K562 (cell line): ENCODE data around the gene MVD. TPM values are rescaled to one million over a fixed set of nuclear protein-coding genes. Genes with fewer than 3 reads are reported as not detected.

Experiments
- BRCA1 ChIP-seq, 2 experiments: fragments of 450-650 bp in 1 of 2; sonication (generic) in 1 of 2; formaldehyde crosslinking in 1 of 2; IDR thresholded peaks; 2 replicates each; pipeline versions ENCODE4 v1.5.0 to v1.6.1; 2017 to 2020; ENCODE audit warnings: mild to moderate bottlenecking in 1 of 2, missing genetic modification reagents in 1 of 2
- CREM ChIP-seq: IDR thresholded peaks from 2 replicates; pipeline ENCODE4 v1.6.1; 2014; ENCODE audit warnings: antibody characterized with exemption, low read depth
- DACH1 ChIP-seq: fragments of 450-650 bp; IDR thresholded peaks from 2 replicates; pipeline ENCODE4 v1.6.1; 2018; ENCODE audit not compliant: partially characterized antibody
- EGR1 ChIP-seq: fragments of 450-650 bp; conservative IDR thresholded peaks from 2 replicates; pipeline ENCODE4 v1.6.1; 2017; ENCODE audit warnings: mild to moderate bottlenecking
- ELF1 ChIP-seq: fragments of 200-800 bp; sonication (Bioruptor generic); IDR thresholded peaks from 2 replicates; pipeline ENCODE4 v1.6.1; 2016; ENCODE audit warnings: missing genetic modification characterization, missing compliant biosample characterization
- ETV5 ChIP-seq: sonication (generic); formaldehyde crosslinking; IDR thresholded peaks from 2 replicates; pipeline ENCODE4 v1.4.0; 2020; ENCODE audit warnings: low read depth, mild to moderate bottlenecking, missing genetic modification reagents
- ETV6 ChIP-seq, 3 experiments: fragments of 150-350 bp in 1 of 3; sonication (generic) in 1 of 3; formaldehyde crosslinking in 1 of 3; IDR thresholded peaks; 2 replicates each; pipeline versions ENCODE4 v1.6.1 to v1.8.0; 2014 to 2022; ENCODE audit warnings: borderline replicate concordance in 2 of 3, low read depth in 2 of 3, antibody characterized with exemption in 1 of 3, low read length in 1 of 3, mild to moderate bottlenecking in 1 of 3, missing genetic modification reagents in 1 of 3
- FOXA3 ChIP-seq, 2 experiments: fragments of 450-650 bp in 1 of 2; sonication (generic) in 1 of 2; formaldehyde crosslinking; IDR thresholded peaks in 1 of 2; conservative IDR thresholded peaks in 1 of 2; 2 replicates each; pipeline versions ENCODE4 v1.4.0 to v1.8.0; 2020 to 2022; ENCODE audit warnings: mild to moderate bottlenecking in 2 of 2, missing genetic modification reagents in 1 of 2
- FOXP1 ChIP-seq: sonication (generic); formaldehyde crosslinking; IDR thresholded peaks from 2 replicates; pipeline ENCODE4 v1.8.0; 2022; ENCODE audit warnings: mild to moderate bottlenecking, missing genetic modification reagents
- KDM2B ChIP-seq: fragments of 250-450 bp; sonication (Bioruptor Pico); IDR thresholded peaks from 2 replicates; pipeline ENCODE4 v1.8.0; 2021; ENCODE audit warnings: mild to moderate bottlenecking, moderate library complexity
- MCM7 ChIP-seq, 2 experiments: fragments of 450-650 bp; IDR thresholded peaks; 2 replicates each; pipeline ENCODE4 v1.6.1; 2016 to 2018
- PCBP1 ChIP-seq: fragments of 200-400 bp; formaldehyde crosslinking; IDR thresholded peaks from 2 replicates; pipeline ENCODE4 v1.6.1; 2018; ENCODE audit warnings: mild to moderate bottlenecking, low read depth, low read length; ENCODE audit not compliant: poor library complexity, severe bottlenecking
- RBM14 ChIP-seq: fragments of 200-400 bp; formaldehyde crosslinking; IDR thresholded peaks from 2 replicates; pipeline ENCODE4 v1.6.1; 2018; ENCODE audit warnings: low read depth, mild to moderate bottlenecking, low read length, moderate library complexity, borderline replicate concordance; ENCODE audit not compliant: insufficient read depth
- TAL1 ChIP-seq: fragments of 450-650 bp; IDR thresholded peaks from 2 replicates; pipeline ENCODE4 v1.6.1; 2016; ENCODE audit warnings: mild to moderate bottlenecking
- TEAD1 ChIP-seq, 2 experiments: fragments of 450-650 bp in 1 of 2; sonication (generic) in 1 of 2; formaldehyde crosslinking; IDR thresholded peaks; 2 replicates each; pipeline versions ENCODE4 v1.4.0 to v1.8.0; 2020 to 2022; ENCODE audit warnings: mild to moderate bottlenecking in 2 of 2, missing genetic modification reagents in 1 of 2
- TGIF2 ChIP-seq: sonication (generic); formaldehyde crosslinking; IDR thresholded peaks from 2 replicates; pipeline ENCODE4 v1.8.1; 2022; ENCODE audit warnings: mild to moderate bottlenecking, missing genetic modification reagents, moderate library complexity
- ZBTB7A ChIP-seq: IDR thresholded peaks from 2 replicates; pipeline ENCODE4 v1.6.1; 2011; ENCODE audit warnings: low read depth, mild to moderate bottlenecking, low read length, moderate library complexity, borderline replicate concordance; ENCODE audit not compliant: control insufficient read depth
- ZNF143 ChIP-seq: sonication (generic); formaldehyde crosslinking; IDR thresholded peaks from 2 replicates; pipeline ENCODE4 v1.9.0; 2022; ENCODE audit warnings: mild to moderate bottlenecking, missing genetic modification reagents
- ZNF174 ChIP-seq: fragments of 250-450 bp; sonication (Bioruptor Pico); IDR thresholded peaks from 2 replicates; pipeline ENCODE4 v1.4.0; 2020; ENCODE audit warnings: mild to moderate bottlenecking
- ZNF324 ChIP-seq: fragments of 250-450 bp; sonication (Bioruptor Pico); IDR thresholded peaks from 2 replicates; pipeline ENCODE4 v1.4.0; 2020; ENCODE audit warnings: mild to moderate bottlenecking
- ZNF764 ChIP-seq: fragments of 250-450 bp; sonication (Bioruptor Pico); IDR thresholded peaks from 2 replicates; pipeline ENCODE4 v1.4.0; 2020; ENCODE audit warnings: low read depth, mild to moderate bottlenecking, moderate library complexity
- polyA plus RNA-seq, 8 experiments: library from polyadenylated mRNA; depleted of rRNA in 4 of 8; stranded (reverse) in 5 of 8; unstranded in 3 of 8; fragments of >200 nt; fragmentation: Nextera tagmentation in 2 of 8; fragmentation: Illumina TruSeq in 1 of 8; extraction: Ambion mirVana in 2 of 8; extraction: Trizol in 1 of 8; gene quantifications; 2 replicates each; pipeline versions ENCODE4 v1.2.1 to v1.2.3, GENCODE V29; 2011 to 2014; ENCODE audit warnings: inconsistent platforms in 1 of 8, missing spikeins in 1 of 8
- total RNA-seq, 7 experiments: library from RNA; depleted of rRNA in 6 of 7; stranded (reverse); fragments of >200 nt in 6 of 7; fragmentation: Illumina TruSeq in 2 of 7; extraction: Trizol in 2 of 7; gene quantifications; 2 replicates each; pipeline versions ENCODE4 v1.2.1 to v1.2.3, GENCODE V29; 2011 to 2021; ENCODE audit warnings: low replicate concordance in 1 of 7
- TF ChIP-seq, protein P1 (sequence below), 2 experiments: fragments of 250-450 bp in 1 of 2; fragments of 450-650 bp in 1 of 2; sonication (Bioruptor Pico) in 1 of 2; IDR thresholded peaks; 2 replicates each; pipeline versions ENCODE4 v1.6.1 to v1.8.0; 2016 to 2021; ENCODE audit warnings: mild to moderate bottlenecking in 2 of 2, moderate library complexity in 2 of 2, missing compliant biosample characterization in 1 of 2, missing genetic modification characterization in 1 of 2

MVD gene
- total and polyA plus RNA-seq, 9 of the 15 experiments (the other 6 are each of a cell fraction or from before 2014, with no cell fraction given) = 12.2 to 141 (median 45.3) TPM

DNA sequence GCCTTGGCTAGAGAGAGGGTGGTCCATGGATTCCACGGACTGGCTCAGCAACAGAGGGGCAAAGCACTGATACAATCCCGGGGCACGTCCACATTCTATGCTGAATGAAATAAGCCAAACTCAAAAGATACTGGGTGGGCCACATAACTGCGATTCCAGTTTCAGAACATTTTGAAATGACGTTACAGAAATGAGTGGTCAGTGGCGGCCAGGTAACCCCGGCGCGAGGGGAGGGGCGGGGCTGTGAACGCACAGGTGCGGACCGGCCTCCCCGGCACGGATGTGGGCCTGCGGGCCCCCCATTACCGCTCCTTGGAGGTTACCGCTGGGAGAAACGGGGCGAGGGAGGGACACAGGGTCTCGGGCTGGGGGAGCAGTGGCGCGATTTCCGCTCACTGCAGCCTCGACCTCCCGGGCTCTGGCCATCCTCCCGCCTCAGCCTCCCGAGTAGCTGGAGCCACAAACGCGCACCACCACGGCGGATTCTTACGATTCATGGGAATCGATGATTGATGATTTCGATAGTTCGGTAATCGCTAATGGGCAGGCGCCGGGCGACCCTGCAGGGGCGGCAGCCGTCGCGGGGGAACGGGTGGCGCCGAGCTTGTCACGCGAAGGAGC is 559 bp downstream of the MVD start (continued):
- TF ChIP-seq BRCA1 (IDR thresholded peaks at IDR 0.05) (no peak), BRCA1 (CRISPR knock-in tag; IDR thresholded peaks at IDR 0.05) (0 out of 2 replicates have a peak, but pooled peaks have one; percentile 71), FOXP1 (CRISPR knock-in tag) (peak; percentile 72), TAL1 (no peak), KDM2B (CRISPR knock-in tag) (no peak), CREM (peak; percentile 13; the same call in 1 of the 2 replicates), ZNF143 (CRISPR knock-in tag) (0 out of 2 replicates have a peak, but pooled peaks have one; percentile 45), ELF1 (tag) (peak; percentile 6; the same call in 1 of the 2 replicates), FOXA3 (CRISPR knock-in tag; conservative IDR thresholded peaks at IDR 0.05 in 1 of 2, IDR thresholded peaks at IDR 0.05 in 1 of 2) (peak in 1 of 2 experiments; percentile 72; a peak in 1 of 4 replicates), EGR1 (peak; percentile 13; the same call in 1 of the 2 replicates), ZNF324 (CRISPR knock-in tag) (no peak), ETV6 (IDR thresholded peaks at IDR 0.05; ENCODE audit: borderline replicate concordance in 1 of 2, low read depth in 2 of 2, low read length in 1 of 2) (no peak), ETV6 (CRISPR knock-in tag; IDR thresholded peaks at IDR 0.05; ENCODE audit: borderline replicate concordance) (peak; percentile 86; the same call in 1 of the 2 replicates), DACH1 (no peak), PCBP1 (peak; percentile 32), ETV5 (CRISPR knock-in tag) (peak; percentile 30; the same call in 1 of the 2 replicates), RBM14 (peak; percentile 89; the same call in 1 of the 2 replicates), ZNF174 (CRISPR knock-in tag) (no peak), ZBTB7A (0 out of 2 replicates have a peak, but pooled peaks have one; percentile 66), TEAD1 (CRISPR knock-in tag; IDR thresholded peaks at IDR 0.05) (0 out of 4 replicates have a peak, but pooled peaks of 1 of the 2 experiments have one; percentile 38), ZNF764 (CRISPR knock-in tag) (no peak), TGIF2 (CRISPR knock-in tag) (peak; percentile 76), MCM7 (IDR thresholded peaks at IDR 0.05) (no peak)
- TF ChIP-seq, protein P1, sequence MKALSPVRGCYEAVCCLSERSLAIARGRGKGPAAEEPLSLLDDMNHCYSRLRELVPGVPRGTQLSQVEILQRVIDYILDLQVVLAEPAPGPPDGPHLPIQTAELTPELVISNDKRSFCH (CRISPR knock-in tag; IDR thresholded peaks at IDR 0.05) = no peak
- TF ChIP-seq, protein P1 (tag; IDR thresholded peaks at IDR 0.05) = 0 out of 2 replicates have a peak, but pooled peaks have one; percentile 71
